ENCODE data around the gene IGF1R. TPM values are rescaled to one million over a fixed set of nuclear protein-coding genes. Genes with fewer than 3 reads are reported as not detected.

Gene IGF1R
- total and polyA plus RNA-seq, 2 donors (not counting 3 experiments of a cell fraction or from before 2014, with no cell fraction given), result 16.1 to 59.1 TPM

DNA sequence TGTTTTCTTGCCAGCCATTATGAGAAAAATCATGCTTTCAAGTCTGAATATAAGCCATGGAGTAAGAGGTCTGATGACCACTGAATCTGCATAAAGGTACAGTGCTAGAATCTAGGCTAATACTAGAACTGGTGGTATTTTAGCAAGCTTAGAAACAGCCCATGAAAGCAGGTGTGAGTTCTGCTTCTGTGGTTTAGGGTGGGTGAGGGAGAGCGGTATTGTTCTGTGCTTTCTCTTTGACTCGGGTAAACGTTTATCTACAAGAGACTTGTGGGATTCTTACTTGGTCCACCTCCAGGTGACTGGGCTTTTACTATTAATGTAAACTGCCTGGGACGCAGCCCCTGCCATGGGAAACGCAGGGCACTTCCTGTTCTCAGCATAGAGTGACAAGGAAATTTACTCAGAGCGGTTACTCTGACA lies 304.1 kb downstream of the IGF1R start:
- no peaks in the 10 kb centered on the region for H3K79me2 ChIP-seq (ENCODE audit: control insufficient read depth, insufficient read depth, low read length)
- no peaks in the 10 kb centered on the region for H3K27me3 ChIP-seq (ENCODE audit: control insufficient read depth in 2 of 2, insufficient read depth in 2 of 2, low read length in 2 of 2)
- BruUV-seq (replicated peaks), result no TSS peak
- H3K9me3 ChIP-seq (replicated peaks; ENCODE audit: control insufficient read depth, insufficient read depth, low read length), result no peaks in the 10 kb centered on the region
- TF ChIP-seq EZH2 (IDR thresholded peaks at IDR 0.05; ENCODE audit: borderline replicate concordance, low read depth, low read length, severe bottlenecking) (no peak), MAX (IDR thresholded peaks at IDR 0.05; ENCODE audit: insufficient read depth, insufficient read length) (no peak), POLR2A (IDR thresholded peaks at IDR 0.05; ENCODE audit: low read depth, low read length) (no peak)
- H3K4me2 ChIP-seq (ENCODE audit: insufficient read depth, low read length), result no peak overlapping the region
- no peak overlapping the region for H3K9ac ChIP-seq (replicated peaks; ENCODE audit: extremely low read depth, insufficient read depth, low read length)
- no peak overlapping the region for H3K4me3 ChIP-seq (replicated peaks in 1 of 3; ENCODE audit: insufficient read depth in 1 of 3, low read depth in 1 of 3, low read length in 3 of 3)
- H3K27ac ChIP-seq (ENCODE audit: insufficient read depth, low read depth, low read length), result no peak overlapping the region
- POLR2A ChIA-PET, result no interaction called here
- H4K20me1 ChIP-seq (replicated peaks; ENCODE audit: control insufficient read depth, extremely low read depth, insufficient read depth, low read length), result no peaks in the 10 kb centered on the region
- no peak for FAIRE-seq
- CTCF ChIA-PET, result no interaction called here
- dilution Hi-C loops (cut with MboI; ENCODE audit: extremely low pct_ligation_motif_present, low sequenced_read_pairs) (no loop called here), intact Hi-C loops (cut with micrococcal nuclease) (no loop called here)
- peak; percentile 71 for DNase-seq (ENCODE audit: low read depth, low spot score)
- H2AFZ ChIP-seq (ENCODE audit: low read depth, low read length), result no peak overlapping the region
- peaks cover 3% of the 10 kb centered on the region for H3K4me1 ChIP-seq (ENCODE audit: control insufficient read depth, extremely low read depth, insufficient read depth, low read length)
- H3K36me3 ChIP-seq (ENCODE audit: control insufficient read depth in 2 of 2, extremely low read depth in 1 of 2, insufficient read depth in 2 of 2, low read length in 2 of 2), result peaks cover 4 to 45% of the 10 kb centered on the region in 2 experiments
- H3K9me1 ChIP-seq (replicated peaks; ENCODE audit: control insufficient read depth, extremely low read depth, insufficient read depth, low read length), result no peaks in the 10 kb centered on the region

DNA sequence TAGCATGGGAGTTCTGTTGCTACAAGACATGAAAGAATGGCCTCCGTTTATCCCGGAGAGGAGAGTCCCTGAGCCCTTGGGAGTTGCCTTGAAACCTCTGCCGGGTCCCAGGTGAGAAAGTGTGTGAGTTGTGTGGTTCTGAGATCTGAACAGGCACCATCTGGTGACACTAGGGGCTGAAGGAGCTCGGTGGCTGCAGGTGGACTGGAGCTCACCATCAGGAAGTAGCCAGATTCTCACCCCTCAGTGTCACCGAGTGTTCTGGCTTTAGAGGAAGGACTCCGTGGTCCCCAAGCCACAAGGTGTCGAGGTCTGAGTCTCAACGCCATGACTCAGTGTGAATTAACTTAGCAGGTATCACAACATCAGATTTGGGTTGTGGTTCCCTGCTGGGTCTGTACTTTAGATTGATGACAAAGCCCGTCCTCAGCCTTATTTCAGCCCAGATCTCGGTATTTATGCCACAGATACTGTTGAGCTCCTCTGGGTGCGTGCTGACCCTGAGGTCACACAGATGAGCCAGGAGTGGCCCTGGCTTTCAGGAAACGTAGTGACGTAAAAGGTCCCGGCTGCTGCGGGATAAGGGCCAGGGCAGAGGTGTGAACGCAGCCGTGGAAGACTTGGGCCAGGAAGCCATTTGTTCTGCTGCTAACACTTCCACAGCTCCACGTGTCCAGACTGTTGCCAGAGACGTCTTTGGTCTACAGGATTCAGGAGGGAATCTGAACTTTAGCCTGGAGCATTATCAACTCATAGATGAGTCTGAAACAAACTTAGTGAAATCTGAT lies 304.9 kb downstream of the IGF1R start:
- dilution Hi-C loops (cut with MboI; ENCODE audit: extremely low pct_ligation_motif_present, low sequenced_read_pairs), result no loop called here
- POLR2A ChIA-PET, result no interaction called here
- BruUV-seq (replicated peaks), result no TSS peak

More for the DNA sequence above, 304.9 kb downstream of the IGF1R start:
- no peak for DNase-seq (ENCODE audit: low read depth, low spot score)
- TF ChIP-seq JUN (IDR thresholded peaks at IDR 0.05; ENCODE audit: borderline replicate concordance, insufficient read depth, insufficient read length, low read depth), result no peak
- no peak for TF ChIP-seq FOS (IDR thresholded peaks at IDR 0.05; ENCODE audit: borderline replicate concordance, insufficient read depth, low read length)
- TF ChIP-seq MAX (IDR thresholded peaks at IDR 0.05; ENCODE audit: insufficient read depth, insufficient read length), result no peak
- no peak for TF ChIP-seq EZH2 (IDR thresholded peaks at IDR 0.05; ENCODE audit: borderline replicate concordance, low read depth, low read length, severe bottlenecking)
- no peak for TF ChIP-seq POLR2A (IDR thresholded peaks at IDR 0.05; ENCODE audit: low read depth, low read length)
- TF ChIP-seq POLR2AphosphoS5 (IDR thresholded peaks at IDR 0.05; ENCODE audit: insufficient read depth, low read depth, low read length), result no peak
- no peak for TF ChIP-seq CTCF (IDR thresholded peaks at IDR 0.05; ENCODE audit: extremely low read depth in 1 of 2, insufficient read depth in 1 of 2, low read depth in 1 of 2, low read length in 2 of 2)
- no peak for TF ChIP-seq GATA2 (IDR thresholded peaks at IDR 0.05; ENCODE audit: insufficient read depth, insufficient read length, low read depth, low read length)
- TF ChIP-seq MYC (IDR thresholded peaks at IDR 0.05; ENCODE audit: low read depth, low read length), result no peak
- Histone ChIP-seq H3K9me1 (replicated peaks; ENCODE audit: control insufficient read depth, extremely low read depth, insufficient read depth, low read length) (no peaks in the 10 kb centered on the region), H3K9me3 (replicated peaks; ENCODE audit: control insufficient read depth, insufficient read depth, low read length) (no peaks in the 10 kb centered on the region), H3K79me2 (ENCODE audit: control insufficient read depth, insufficient read depth, low read length) (no peaks in the 10 kb centered on the region), H3K27ac (ENCODE audit: insufficient read depth, low read depth, low read length) (no peak overlapping the region), H3K4me3 (replicated peaks in 1 of 3; ENCODE audit: insufficient read depth in 1 of 3, low read depth in 1 of 3, low read length in 3 of 3) (no peak overlapping the region), H3K4me1 (ENCODE audit: control insufficient read depth, extremely low read depth, insufficient read depth, low read length) (peaks cover 3% of the 10 kb centered on the region), H3K36me3 (ENCODE audit: control insufficient read depth in 2 of 2, extremely low read depth in 1 of 2, insufficient read depth in 2 of 2, low read length in 2 of 2) (peaks cover 4 to 44% of the 10 kb centered on the region in 2 experiments), H3K4me2 (ENCODE audit: insufficient read depth, low read length) (no peak overlapping the region), H3K27me3 (ENCODE audit: control insufficient read depth in 2 of 2, insufficient read depth in 2 of 2, low read length in 2 of 2) (no peaks in the 10 kb centered on the region), H4K20me1 (replicated peaks; ENCODE audit: control insufficient read depth, extremely low read depth, insufficient read depth, low read length) (no peaks in the 10 kb centered on the region), H3K9ac (replicated peaks; ENCODE audit: extremely low read depth, insufficient read depth, low read length) (no peak overlapping the region), H2AFZ (ENCODE audit: low read depth, low read length) (no peak overlapping the region)
- intact Hi-C loops (cut with micrococcal nuclease), result no loop called here
- FAIRE-seq, result no peak
- CTCF ChIA-PET, result interaction anchor here (1.3 kb wide), 1 partner anchor 124 kb away, joined by 3 read pairs; no protein-coding TSS in a partner anchor
